Hepatocyte (in vitro differentiated cells): ENCODE results near the gene PHAF1. TPM values are rescaled to one million over a fixed set of nuclear protein-coding genes. Genes with fewer than 3 reads are reported as not detected.

Source experiments
- DNase-seq: peaks from one replicate; pipeline ENCODE4 v3.0.0-alpha.2; 2016; ENCODE audit warnings: low spot score
- H2AFZ ChIP-seq: fragments of 200-600 bp; sonication (generic); 2 replicates; pipeline ENCODE4 v1.6.0; 2016; ENCODE audit warnings: antibody characterized with exemption, mild to moderate bottlenecking
- H3K27ac ChIP-seq: fragments of 200-600 bp; sonication (generic); 2 replicates; pipeline ENCODE4 v1.5.1; 2016; ENCODE audit warnings: mild to moderate bottlenecking
- H3K27me3 ChIP-seq: fragments of 200-600 bp; sonication (generic); 2 replicates; pipeline ENCODE4 v1.6.1; 2016
- H3K36me3 ChIP-seq: fragments of 200-600 bp; sonication (generic); replicated peaks from 2 replicates; pipeline ENCODE4 v1.5.1; 2016; ENCODE audit warnings: low read depth; ENCODE audit not compliant: insufficient read depth
- H3K4me1 ChIP-seq: fragments of 200-600 bp; sonication (generic); 2 replicates; pipeline ENCODE4 v1.5.1; 2016; ENCODE audit warnings: mild to moderate bottlenecking, moderate library complexity; ENCODE audit not compliant: insufficient read depth
- H3K4me2 ChIP-seq: fragments of 200-600 bp; sonication (generic); 2 replicates; pipeline ENCODE4 v1.6.0; 2016
- H3K4me3 ChIP-seq: fragments of 200-600 bp; sonication (generic); 2 replicates; pipeline ENCODE4 v1.5.1; 2016; ENCODE audit warnings: mild to moderate bottlenecking
- H3K79me2 ChIP-seq: fragments of 200-600 bp; sonication (generic); 2 replicates; pipeline ENCODE4 v1.6.0; 2017; ENCODE audit warnings: mild to moderate bottlenecking
- H3K9me2 ChIP-seq: fragments of 200-600 bp; sonication (generic); replicated peaks from 2 replicates; pipeline ENCODE4 v1.6.0; 2017; ENCODE audit warnings: mild to moderate bottlenecking; ENCODE audit not compliant: insufficient read depth
- H3K9me3 ChIP-seq: fragments of 200-600 bp; sonication (generic); 2 replicates; pipeline ENCODE4 v1.5.1; 2016; ENCODE audit warnings: low read depth, mild to moderate bottlenecking
- H4K20me1 ChIP-seq: fragments of 200-600 bp; sonication (generic); 2 replicates; pipeline ENCODE4 v1.6.0; 2016; ENCODE audit warnings: mild to moderate bottlenecking; ENCODE audit not compliant: insufficient read depth, poor library complexity, severe bottlenecking
- CTCF ChIP-seq: fragments of 200-600 bp; sonication (generic); IDR thresholded peaks from 2 replicates; pipeline ENCODE4 v1.5.1; 2016; ENCODE audit warnings: antibody characterized with exemption, mild to moderate bottlenecking; ENCODE audit not compliant: poor library complexity
- EZH2 ChIP-seq: fragments of 200-600 bp; sonication (generic); IDR thresholded peaks from 2 replicates; pipeline ENCODE4 v1.6.1; 2016; ENCODE audit warnings: antibody characterized with exemption, mild to moderate bottlenecking, borderline replicate concordance
- EZH2phosphoT487 ChIP-seq: fragments of 200-600 bp; sonication (generic); IDR thresholded peaks from one replicate; pipeline ENCODE4 v1.6.1; 2018; ENCODE audit warnings: antibody characterized with exemption, mild to moderate bottlenecking, low read depth, moderate library complexity; ENCODE audit not compliant: unreplicated experiment, severe bottlenecking
- WGBS: methylation state at CpG from one replicate; pipeline ENCODE4 v1.1.6; 2016; ENCODE audit warnings: low lambda C conversion rate; ENCODE audit errors: missing lambda C conversion rate; 5-methylcytosine and 5-hydroxymethylcytosine counted together
- polyA plus RNA-seq: library from polyadenylated mRNA; unstranded; fragments of >200 nt; fragmentation: Nextera tagmentation; extraction: Ambion mirVana; gene quantifications from 2 replicates; pipeline ENCODE4 v1.2.1, GENCODE V29; 2016
- total RNA-seq: library from RNA; depleted of rRNA; stranded (reverse); fragments of >200 nt; gene quantifications from 2 replicates; pipeline ENCODE4 v1.2.3, GENCODE V29; 2014

The PHAF1 gene
- total and polyA plus RNA-seq, 2 experiments from 2014 or later = 18.7 to 20.2 TPM

GRCh38 chr16:67128417-67128816 is 18.7 kb downstream of the PHAF1 start:
- Histone ChIP-seq H3K4me3 (no peak overlapping the region), H3K9me3 (no peaks in the 10 kb centered on the region), H3K36me3 (no peaks in the 10 kb centered on the region), H3K79me2 (no peaks in the 10 kb centered on the region), H3K27me3 (no peaks in the 10 kb centered on the region), H3K4me1 (no peaks in the 10 kb centered on the region), H3K9me2 (no peaks in the 10 kb centered on the region), H3K4me2 (no peak overlapping the region), H2AFZ (no peak overlapping the region), H4K20me1 (no peaks in the 10 kb centered on the region), H3K27ac (no peak overlapping the region)
- no peak for TF ChIP-seq EZH2
- no peak for TF ChIP-seq EZH2phosphoT487
- TF ChIP-seq CTCF = no peak
- DNase-seq = no peak

GRCh38 chr16:67128887-67129286 is 19.1 kb downstream of the PHAF1 start:
- H3K4me3 ChIP-seq = no peak overlapping the region
- H3K4me2 ChIP-seq = no peak overlapping the region
- H2AFZ ChIP-seq = no peak overlapping the region
- no peak overlapping the region for H3K27ac ChIP-seq
- no peaks in the 10 kb centered on the region for H3K36me3 ChIP-seq
- DNase-seq = no peak
- H4K20me1 ChIP-seq = no peaks in the 10 kb centered on the region
- 98% methylated on average over 3 of the region's 3 CpGs for WGBS
- H3K27me3 ChIP-seq = no peaks in the 10 kb centered on the region
- no peak for TF ChIP-seq CTCF
- TF ChIP-seq EZH2 = no peak
- no peak for TF ChIP-seq EZH2phosphoT487
- H3K4me1 ChIP-seq = no peaks in the 10 kb centered on the region
- H3K79me2 ChIP-seq = no peaks in the 10 kb centered on the region
- no peaks in the 10 kb centered on the region for H3K9me3 ChIP-seq
- H3K9me2 ChIP-seq = no peaks in the 10 kb centered on the region

GRCh38 chr16:67129422-67129821 is 19.7 kb downstream of the PHAF1 start:
- Histone ChIP-seq H3K36me3 (no peaks in the 10 kb centered on the region), H3K27me3 (no peaks in the 10 kb centered on the region)
- TF ChIP-seq EZH2phosphoT487 (no peak), CTCF (no peak), EZH2 (no peak)

GRCh38 chr16:67137605-67138004 is 27.9 kb downstream of the PHAF1 start:
- DNase-seq = peak; percentile 34
- TF ChIP-seq CTCF (no peak), EZH2 (no peak), EZH2phosphoT487 (no peak)
- no peak overlapping the region for H3K4me3 ChIP-seq
- no peaks in the 10 kb centered on the region for H3K9me2 ChIP-seq
- no peaks in the 10 kb centered on the region for H3K27me3 ChIP-seq
- WGBS = 76% methylated on average over 3 of the region's 3 CpGs
- no peaks in the 10 kb centered on the region for H4K20me1 ChIP-seq
- H3K79me2 ChIP-seq = no peaks in the 10 kb centered on the region
- no peak overlapping the region for H3K4me2 ChIP-seq
- H3K36me3 ChIP-seq = no peaks in the 10 kb centered on the region
- no peaks in the 10 kb centered on the region for H3K4me1 ChIP-seq
- H2AFZ ChIP-seq = no peak overlapping the region
- H3K27ac ChIP-seq = no peak overlapping the region
- no peaks in the 10 kb centered on the region for H3K9me3 ChIP-seq

More at GRCh38 chr16:67129422-67129821, 19.7 kb downstream of the PHAF1 start:
- H3K4me2 ChIP-seq = no peak overlapping the region
- no peaks in the 10 kb centered on the region for H3K4me1 ChIP-seq
- H3K4me3 ChIP-seq = no peak overlapping the region
- no peaks in the 10 kb centered on the region for H3K9me2 ChIP-seq
- no peak overlapping the region for H2AFZ ChIP-seq
- H3K9me3 ChIP-seq = no peaks in the 10 kb centered on the region
- 98% methylated on average over 3 of the region's 3 CpGs for WGBS
- H3K27ac ChIP-seq = no peak overlapping the region
- no peaks in the 10 kb centered on the region for H3K79me2 ChIP-seq
- no peaks in the 10 kb centered on the region for H4K20me1 ChIP-seq
- DNase-seq = no peak
